Right hindlimb (tissue), 1 donor: ENCODE data around the gene STK32B.

Experiments
- DNase-seq: peaks from one replicate; pipeline ENCODE4 v3.0.0-alpha.2; 2018

The STK32B gene

GRCh38 chr4:5371415-5372190 is 320.3 kb downstream of the STK32B start:
- DNase-seq: no peak

- DNase-seq: no peak
Measured at GRCh38 chr4:5372198-5372597, 320.9 kb downstream of the STK32B start.

GRCh38 chr4:5373327-5373726 is 322.0 kb downstream of the STK32B start:
- no peak for DNase-seq

GRCh38 chr4:5374592-5374991 is 323.3 kb downstream of the STK32B start:
- no peak for DNase-seq

DNA sequence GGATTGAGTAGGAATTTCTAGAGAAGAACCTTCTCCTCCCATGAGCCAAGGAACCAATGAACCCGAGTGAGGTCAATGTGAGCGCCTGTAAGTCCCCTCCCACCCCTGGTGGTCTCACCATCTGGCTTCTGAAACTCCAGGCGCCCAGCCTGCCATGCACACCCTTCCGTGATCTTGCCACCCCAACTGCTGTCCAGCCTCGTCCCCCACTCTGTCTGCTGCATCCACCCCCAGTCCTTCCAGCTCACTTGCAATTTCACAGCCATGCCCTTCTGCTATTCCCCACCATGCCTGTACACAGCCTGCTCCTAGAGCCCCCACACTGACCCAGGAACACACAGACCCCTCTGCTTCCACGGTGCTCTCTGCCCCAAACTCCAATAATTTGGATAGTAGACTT is 323.7 kb downstream of the STK32B start:
- no peak for DNase-seq

DNA sequence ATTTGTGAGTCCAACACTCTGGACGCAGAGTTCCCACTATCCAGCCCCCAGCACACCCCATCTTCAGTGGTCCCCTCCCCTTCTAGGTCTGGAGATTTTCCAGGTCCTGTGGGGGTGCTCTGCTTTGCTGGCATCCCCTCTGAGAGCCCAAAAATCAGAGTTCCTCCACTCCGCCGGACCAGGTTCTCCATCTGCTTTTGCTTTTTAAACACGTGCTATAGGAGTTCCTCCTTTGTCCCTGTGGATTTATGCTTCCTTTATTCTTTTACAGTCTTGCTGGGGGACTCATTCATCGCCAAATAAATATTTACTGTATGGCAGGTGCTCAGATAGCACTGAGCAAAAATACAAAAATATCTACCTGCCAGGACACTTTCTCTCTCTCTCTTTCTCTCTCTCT is 324.7 kb downstream of the STK32B start:
- DNase-seq: no peak

- no peak for DNase-seq
Measured at GRCh38 chr4:5378002-5378401, 326.7 kb downstream of the STK32B start.

DNA sequence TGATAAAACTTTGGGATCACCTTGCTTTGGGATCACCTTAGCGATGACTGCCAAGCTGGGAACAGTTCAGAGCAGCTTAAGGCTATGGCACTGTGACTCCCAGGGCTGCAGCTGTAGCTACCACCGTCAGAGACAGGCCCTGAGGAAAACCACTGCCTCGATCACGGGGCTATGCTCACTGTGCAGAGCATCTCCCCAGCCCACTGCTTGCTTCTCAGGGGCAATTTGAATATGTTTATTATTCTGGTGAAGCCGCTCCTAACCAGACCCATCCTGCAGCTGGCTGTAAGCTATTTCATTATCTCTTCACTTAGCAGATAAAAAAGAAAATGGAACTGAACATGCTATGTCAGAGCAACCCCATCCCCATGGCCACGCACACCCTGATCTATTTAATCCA is 328.6 kb downstream of the STK32B start:
- DNase-seq: no peak

- peak; percentile 44 for DNase-seq
Measured at GRCh38 chr4:5381961-5382441, 330.7 kb downstream of the STK32B start.

- no peak for DNase-seq
Measured at GRCh38 chr4:5383191-5383980, 332.1 kb downstream of the STK32B start.

DNA sequence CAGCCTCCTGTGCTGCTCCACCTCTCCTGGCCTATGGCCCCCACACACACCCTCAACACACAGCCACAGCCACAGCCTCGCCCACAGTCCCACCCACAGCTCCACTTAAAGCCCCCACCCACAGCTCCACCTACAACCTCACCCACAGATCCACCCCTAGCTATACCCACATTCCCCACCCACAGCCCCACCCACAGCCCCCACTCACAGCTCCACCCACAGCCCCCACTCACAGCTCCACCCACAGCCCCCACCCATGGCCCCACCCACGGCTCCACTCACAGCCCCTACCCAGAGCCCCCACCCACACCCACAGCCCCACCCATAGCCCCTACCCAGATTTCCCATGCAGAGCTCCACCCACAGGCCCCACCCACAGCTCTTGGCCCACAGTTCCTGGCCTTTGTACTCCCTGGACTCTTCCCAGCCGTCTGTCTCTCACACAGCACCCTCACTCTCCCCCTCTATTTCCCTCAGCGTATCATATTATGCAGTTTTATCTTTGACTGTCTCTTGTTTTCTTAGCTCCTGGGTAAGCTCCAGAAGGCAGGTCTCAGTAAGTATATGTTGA is 334.5 kb downstream of the STK32B start:
- no peak for DNase-seq

DNA sequence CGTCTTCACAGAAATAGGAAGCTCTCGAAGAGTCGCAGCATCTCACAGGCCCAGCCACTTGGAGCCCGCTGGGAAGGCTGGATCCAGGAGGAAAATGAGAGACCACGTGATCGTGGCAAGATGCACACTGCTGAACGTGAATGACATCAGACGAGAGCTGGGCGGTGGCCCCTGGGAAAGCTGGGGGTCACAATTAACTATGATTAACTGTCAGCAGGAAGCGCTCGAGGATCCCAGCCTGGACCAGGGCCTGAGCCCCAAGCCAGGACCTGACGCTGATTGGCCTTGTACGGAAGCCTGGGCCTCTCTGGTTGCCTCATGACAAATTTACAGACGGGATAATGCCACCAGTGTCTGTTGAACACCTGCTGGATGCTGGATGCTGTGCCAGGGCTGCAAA is 335.6 kb downstream of the STK32B start:
- no peak for DNase-seq

- no peak for DNase-seq
Measured at GRCh38 chr4:5387457-5387856, 336.2 kb downstream of the STK32B start.

DNA sequence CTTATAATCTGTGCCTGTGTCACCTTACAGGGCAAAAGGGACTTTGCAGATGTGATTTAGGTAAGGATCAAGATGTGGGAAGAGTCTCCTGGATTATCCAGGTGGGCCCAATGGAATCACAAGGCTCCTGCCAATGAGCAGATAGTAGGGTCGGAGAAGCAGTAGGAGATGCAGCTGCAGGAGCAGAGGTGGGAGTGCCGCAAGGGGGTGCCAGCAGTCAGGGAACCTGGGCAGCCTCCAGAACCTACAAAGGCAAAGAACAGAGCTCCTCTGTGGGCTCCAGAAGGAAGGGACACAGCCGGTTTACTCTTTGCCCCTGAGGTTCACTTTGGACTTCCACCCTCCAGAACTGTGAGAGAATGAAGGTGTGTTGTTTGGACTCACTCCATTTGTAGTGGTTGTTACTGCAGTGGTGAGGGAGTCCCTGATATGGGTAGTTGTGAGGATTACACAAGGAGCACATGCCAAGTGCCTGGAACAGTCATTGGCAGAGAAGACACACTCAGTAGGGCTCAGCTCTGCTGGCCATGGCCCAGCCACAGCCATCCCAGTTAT is 338.6 kb downstream of the STK32B start:
- no peak for DNase-seq

DNA sequence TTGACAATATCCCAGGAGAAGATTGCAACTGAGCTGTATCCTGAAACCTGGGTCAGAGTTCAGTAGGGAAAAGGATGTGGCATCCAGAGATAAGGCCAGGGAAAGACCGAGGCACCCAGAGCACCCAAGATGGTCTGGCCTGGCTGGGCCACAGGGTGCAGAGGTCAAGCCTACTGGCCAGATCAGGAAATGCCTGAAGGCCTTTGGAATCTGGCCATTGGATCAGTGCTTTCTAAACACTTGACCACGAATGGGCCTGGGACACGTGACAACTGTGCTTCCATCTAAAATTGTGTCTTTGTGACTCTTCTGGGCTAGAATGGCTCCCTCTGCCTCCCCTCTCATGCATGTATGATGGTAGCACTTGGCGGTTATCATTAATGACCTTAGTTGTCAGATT is 340.2 kb downstream of the STK32B start:
- no peak for DNase-seq

DNA sequence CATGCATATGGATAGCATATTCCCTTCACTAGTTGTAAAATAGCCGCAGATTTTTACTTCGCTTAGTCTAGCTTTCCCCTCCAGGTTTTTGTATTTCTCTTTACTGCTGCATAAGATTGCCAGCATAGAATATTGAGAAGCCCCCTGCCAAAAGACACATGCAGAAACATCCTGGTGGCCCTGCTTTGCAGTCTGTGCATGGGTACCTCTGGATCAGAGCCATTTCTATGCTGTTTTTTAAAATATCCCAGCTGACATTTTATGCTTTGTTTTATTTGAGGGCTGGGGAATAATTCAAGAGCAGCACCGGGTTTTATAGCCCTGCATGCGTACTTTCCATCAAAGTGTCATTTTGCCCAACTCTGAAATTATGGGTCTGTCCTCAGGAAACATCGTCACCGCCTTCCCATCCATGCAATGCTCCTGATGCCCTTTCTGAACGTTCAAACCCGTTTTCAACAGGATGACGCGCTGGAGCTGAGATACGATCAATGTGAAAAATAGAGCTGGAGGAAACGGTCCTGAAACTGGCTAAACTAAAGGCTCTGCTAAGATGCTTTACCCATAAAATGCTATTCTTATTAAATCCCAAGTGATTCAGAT is 342.7 kb downstream of the STK32B start:
- DNase-seq: no peak

- no peak for DNase-seq
Measured at GRCh38 chr4:5395781-5396180, 344.5 kb downstream of the STK32B start.

DNA sequence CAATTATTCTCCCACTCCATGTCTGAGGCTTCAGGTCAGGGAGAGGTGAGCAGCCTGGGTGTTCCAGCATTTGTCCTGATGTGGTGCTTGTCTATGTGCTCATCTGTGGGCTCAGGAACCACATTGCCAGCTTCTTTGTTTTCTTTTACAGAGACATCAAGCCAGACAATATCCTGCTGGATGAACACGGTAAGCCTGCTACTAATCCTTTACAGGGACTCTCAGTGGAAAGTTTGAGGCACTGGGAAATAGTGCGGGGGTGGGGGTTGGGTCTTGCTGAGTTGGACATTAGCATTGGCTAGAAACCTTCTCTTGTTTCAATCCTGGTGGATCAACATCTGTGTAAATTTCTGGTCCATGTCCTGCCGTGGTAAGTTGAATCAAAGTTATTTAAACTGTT is 346.8 kb downstream of the STK32B start:
- DNase-seq: no peak

DNA sequence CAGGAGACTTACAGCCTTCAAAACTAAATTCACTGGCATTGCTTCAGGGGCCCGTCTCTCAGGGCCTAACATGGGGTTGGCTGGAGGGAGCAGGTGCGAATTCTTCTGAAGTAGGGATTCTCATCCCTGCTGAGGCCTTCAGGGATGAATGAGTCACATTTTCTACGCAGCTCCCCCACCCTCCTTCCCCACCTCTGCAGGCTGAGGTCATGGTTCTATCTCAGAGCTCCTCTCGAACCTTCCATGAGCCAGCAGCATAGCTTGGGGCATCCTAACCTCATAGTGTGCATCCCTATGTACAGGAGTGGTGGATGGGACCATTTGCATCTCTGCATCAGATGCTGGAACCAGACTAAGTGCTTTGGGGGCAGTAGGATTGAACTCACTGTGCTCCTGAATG is 347.8 kb downstream of the STK32B start:
- no peak for DNase-seq

GRCh38 chr4:5399790-5400421 is 348.6 kb downstream of the STK32B start:
- DNase-seq: no peak

DNA sequence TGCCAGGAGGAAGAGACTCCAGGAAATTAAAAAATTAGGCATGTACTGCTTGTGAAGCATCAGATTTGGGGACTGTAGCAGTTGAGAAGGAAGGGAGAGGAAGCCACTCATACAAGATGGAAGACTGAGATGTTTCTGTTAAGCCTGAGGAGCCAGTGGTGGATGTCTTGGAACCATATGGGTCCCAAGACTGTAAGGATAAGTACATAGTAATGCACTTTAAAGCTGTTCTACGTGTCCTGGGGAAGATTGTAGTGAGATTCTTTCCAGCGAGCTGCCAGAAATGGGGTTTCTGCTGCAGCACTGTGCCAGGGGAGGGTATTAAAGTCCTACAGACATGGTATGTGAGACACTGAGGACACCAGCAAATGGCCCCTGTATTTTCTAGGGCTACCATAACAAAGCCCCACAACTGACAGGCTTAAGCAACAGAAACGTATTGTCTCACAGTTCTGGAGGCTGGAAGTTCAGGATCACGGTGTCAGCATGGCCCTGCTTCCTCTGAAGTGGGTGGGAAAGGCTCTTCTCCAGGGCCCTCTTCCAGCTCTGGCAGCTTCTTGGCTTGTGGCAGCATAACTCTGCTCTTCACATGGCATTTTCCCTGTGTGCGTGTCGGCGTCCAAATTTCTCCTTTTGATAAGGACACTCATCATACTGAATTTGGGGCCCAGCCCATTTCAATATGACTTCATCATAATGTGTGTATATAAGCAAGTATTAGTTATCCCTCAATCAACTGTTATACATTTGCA is 352.6 kb downstream of the STK32B start:
- no peak for DNase-seq

GRCh38 chr4:5409237-5409636 is 358.0 kb downstream of the STK32B start:
- DNase-seq: no peak
